Stomach smooth muscle (tissue), 2 donors: ENCODE data around the gene SERTM2.
"Not testable (repeated sequence)": the region's sequence is repeated elsewhere in the genome, so short reads cannot be mapped to it uniquely, and the experiment has no call there.

Experiments
- H3K27ac ChIP-seq: one replicate; pipeline ENCODE4 v1.7.0; 2013; ENCODE audit warnings: mild to moderate bottlenecking, low read length, inconsistent platforms
- H3K27me3 ChIP-seq, 2 donors: one replicate each; pipeline ENCODE4 v1.7.0; 2013; ENCODE audit warnings: low read length in 2 of 2; ENCODE audit not compliant: insufficient read depth in 2 of 2, control insufficient read depth in 1 of 2
- H3K36me3 ChIP-seq, 2 donors: one replicate each; pipeline ENCODE4 v1.7.0; 2013; ENCODE audit warnings: low read length in 2 of 2; ENCODE audit not compliant: control insufficient read depth in 2 of 2, insufficient read depth in 2 of 2
- H3K4me1 ChIP-seq: one replicate; pipeline ENCODE4 v1.7.0; 2013; ENCODE audit warnings: low read length; ENCODE audit not compliant: control insufficient read depth, insufficient read depth
- H3K4me3 ChIP-seq, 2 donors: one replicate each; pipeline ENCODE4 v1.7.0; 2013; ENCODE audit warnings: low read length in 2 of 2
- H3K9ac ChIP-seq, 2 donors: one replicate each; pipeline ENCODE4 v1.7.0; 2013; ENCODE audit warnings: low read length in 2 of 2, mild to moderate bottlenecking in 1 of 2
- H3K9me3 ChIP-seq, 2 donors: one replicate each; pipeline ENCODE4 v1.7.0; 2013; ENCODE audit warnings: low read length in 2 of 2; ENCODE audit not compliant: control insufficient read depth in 2 of 2
- donor health status: healthy.
- donor health status: Pancreatic carcinoma.

The SERTM2 gene

GRCh38 chrX:111504941-111505340, 6.5 kb upstream of the SERTM2 start:
- Histone ChIP-seq H3K36me3 (no peaks in the 10 kb centered on the region), H3K9ac (no peak overlapping the region), H3K4me1 (no peaks in the 10 kb centered on the region), H3K4me3 (no peak overlapping the region), H3K27ac (no peak overlapping the region), H3K9me3 (no peaks in the 10 kb centered on the region), H3K27me3 (peaks cover 0 to 4% of the 10 kb centered on the region in 2 donors)

- H3K4me3 ChIP-seq = no peak overlapping the region
- no peaks in the 10 kb centered on the region for H3K9me3 ChIP-seq
- no peak overlapping the region for H3K9ac ChIP-seq
- H3K4me1 ChIP-seq = no peaks in the 10 kb centered on the region
- H3K27me3 ChIP-seq = peaks cover 0 to 4% of the 10 kb centered on the region in 2 donors
- H3K36me3 ChIP-seq = no peaks in the 10 kb centered on the region
- no peak overlapping the region for H3K27ac ChIP-seq
These were observed 5.7 kb upstream of the SERTM2 start for GRCh38 chrX:111505783-111506182.

GRCh38 chrX:111506826-111507225, 4.6 kb upstream of the SERTM2 start:
- H3K4me1 ChIP-seq = no peaks in the 10 kb centered on the region

GRCh38 chrX:111507933-111508332, 3.5 kb upstream of the SERTM2 start:
- Histone ChIP-seq H3K9ac (no peak overlapping the region), H3K27me3 (peaks cover 0 to 4% of the 10 kb centered on the region in 2 donors), H3K27ac (no peak overlapping the region), H3K9me3 (no peaks in the 10 kb centered on the region), H3K4me1 (no peaks in the 10 kb centered on the region), H3K4me3 (no peak overlapping the region), H3K36me3 (no peaks in the 10 kb centered on the region)

More at GRCh38 chrX:111506826-111507225, 4.6 kb upstream of the SERTM2 start:
- H3K27ac ChIP-seq = no peak overlapping the region
- peaks cover 0 to 4% of the 10 kb centered on the region in 2 donors for H3K27me3 ChIP-seq
- no peaks in the 10 kb centered on the region for H3K36me3 ChIP-seq
- H3K9me3 ChIP-seq = no peaks in the 10 kb centered on the region
- H3K9ac ChIP-seq = no peak overlapping the region
- H3K4me3 ChIP-seq = no peak overlapping the region

GRCh38 chrX:111515298-111515697, 3.9 kb downstream of the SERTM2 start:
- Histone ChIP-seq H3K27ac (no peak overlapping the region), H3K4me3 (no peak overlapping the region), H3K4me1 (no peaks in the 10 kb centered on the region), H3K27me3 (peaks cover 0 to 5% of the 10 kb centered on the region in 2 donors), H3K36me3 (no peaks in the 10 kb centered on the region), H3K9ac (no peak overlapping the region), H3K9me3 (no peaks in the 10 kb centered on the region)

GRCh38 chrX:111518667-111519066, 7.2 kb downstream of the SERTM2 start:
- H3K36me3 ChIP-seq = no peaks in the 10 kb centered on the region
- no peak overlapping the region for H3K4me3 ChIP-seq
- H3K9me3 ChIP-seq = no peaks in the 10 kb centered on the region
- H3K27ac ChIP-seq = no peak overlapping the region
- peaks cover 0 to 5% of the 10 kb centered on the region in 2 donors for H3K27me3 ChIP-seq
- H3K4me1 ChIP-seq = no peaks in the 10 kb centered on the region
- no peak overlapping the region for H3K9ac ChIP-seq

- Histone ChIP-seq H3K27ac (no peak overlapping the region), H3K36me3 (no peaks in the 10 kb centered on the region), H3K4me3 (no peak overlapping the region), H3K9ac (no peak overlapping the region), H3K9me3 (no peaks in the 10 kb centered on the region), H3K27me3 (peaks cover 0 to 5% of the 10 kb centered on the region in 2 donors), H3K4me1 (no peaks in the 10 kb centered on the region)
These were observed 7.8 kb downstream of the SERTM2 start for GRCh38 chrX:111519215-111519614.

- H3K9me3 ChIP-seq = no peaks in the 10 kb centered on the region
- no peaks in the 10 kb centered on the region for H3K36me3 ChIP-seq
- H3K27me3 ChIP-seq = peaks cover 0 to 4% of the 10 kb centered on the region in 2 donors
- no peak overlapping the region for H3K4me3 ChIP-seq
- H3K27ac ChIP-seq = no peak overlapping the region
- no peaks in the 10 kb centered on the region for H3K4me1 ChIP-seq
- H3K9ac ChIP-seq = no peak overlapping the region
These were observed 9.1 kb downstream of the SERTM2 start for GRCh38 chrX:111520506-111520905.

- Histone ChIP-seq H3K9me3 (no peaks in the 10 kb centered on the region), H3K27me3 (peaks cover 0 to 4% of the 10 kb centered on the region in 2 donors), H3K36me3 (no peaks in the 10 kb centered on the region), H3K4me3 (no peak overlapping the region), H3K9ac (no peak overlapping the region), H3K27ac (no peak overlapping the region), H3K4me1 (no peaks in the 10 kb centered on the region)
These were observed 9.7 kb downstream of the SERTM2 start for GRCh38 chrX:111521169-111521568.

- Histone ChIP-seq H3K4me3 (no peak overlapping the region), H3K27ac (no peak overlapping the region), H3K27me3 (no peaks in the 10 kb centered on the region), H3K9ac (no peak overlapping the region), H3K36me3 (no peaks in the 10 kb centered on the region), H3K4me1 (no peaks in the 10 kb centered on the region), H3K9me3 (no peaks in the 10 kb centered on the region)
These were observed 31.8 kb downstream of the SERTM2 start for GRCh38 chrX:111543212-111543741.

GRCh38 chrX:111549235-111549634, 37.8 kb downstream of the SERTM2 start:
- H3K27ac ChIP-seq, H3K36me3 ChIP-seq, H3K4me1 ChIP-seq, H3K4me3 ChIP-seq, H3K9ac ChIP-seq, H3K9me3 ChIP-seq, H3K27me3 ChIP-seq: not testable (repeated sequence)
